A673 (cell line): ENCODE results near the gene ZNF280D.

Source experiments
- CTCF ChIP-seq: fragments of 300-800, 200-600 bp; sonication (generic); conservative IDR thresholded peaks from 2 replicates; pipeline ENCODE4 v1.5.1; 2017; ENCODE audit warnings: low read depth, mild to moderate bottlenecking, antibody characterized with exemption, low read length, moderate library complexity, mixed read lengths
- EZH2 ChIP-seq: fragments of 200-600 bp; sonication (generic); IDR thresholded peaks from 2 replicates; pipeline ENCODE4 v1.6.1; 2017; ENCODE audit warnings: borderline replicate concordance, low read depth, mild to moderate bottlenecking, mixed read lengths, antibody characterized with exemption, low read length; ENCODE audit not compliant: poor library complexity, severe bottlenecking

GRCh38 chr15:56681113-56681512, 52.2 kb downstream of the ZNF280D start:
- no peak for TF ChIP-seq CTCF
- no peak for TF ChIP-seq EZH2
